ENCODE results near the gene CCDC32.

CCDC32 gene

GRCh38 chr15:40565333-40566238 is 744 bp upstream of the CCDC32 start:
- no peak for DNase-seq

GRCh38 chr15:40563426-40563825 is 1.4 kb downstream of the CCDC32 start:
- no peak for DNase-seq

GRCh38 chr15:40562691-40563090 is 2.2 kb downstream of the CCDC32 start:
- DNase-seq = no peak

- DNase-seq = no peak
Measured at GRCh38 chr15:40558952-40559742, 5.7 kb downstream of the CCDC32 start.

GRCh38 chr15:40555876-40556275 is 9.0 kb downstream of the CCDC32 start:
- no peak for DNase-seq

GRCh38 chr15:40554161-40554525 is 10.7 kb downstream of the CCDC32 start:
- DNase-seq = no peak

- no peak for DNase-seq
Measured at GRCh38 chr15:40550341-40551037, 14.4 kb downstream of the CCDC32 start.

- no peak for DNase-seq
Measured at GRCh38 chr15:40549894-40550293, 14.9 kb downstream of the CCDC32 start.

GRCh38 chr15:40548610-40549009 is 16.2 kb downstream of the CCDC32 start:
- DNase-seq = no peak

- no peak for DNase-seq
Measured at GRCh38 chr15:40545457-40545856, 19.4 kb downstream of the CCDC32 start.

GRCh38 chr15:40543631-40544294 is 21.1 kb downstream of the CCDC32 start:
- DNase-seq = no peak

GRCh38 chr15:40543082-40543481 is 21.8 kb downstream of the CCDC32 start:
- no peak for DNase-seq

- no peak for DNase-seq
Measured at GRCh38 chr15:40538976-40539375, 25.9 kb downstream of the CCDC32 start.

- DNase-seq = no peak
Measured at GRCh38 chr15:40536501-40536900, 28.3 kb downstream of the CCDC32 start.

GRCh38 chr15:40534371-40534770 is 30.5 kb downstream of the CCDC32 start:
- DNase-seq = no peak

GRCh38 chr15:40533763-40534364 is 31.0 kb downstream of the CCDC32 start:
- no peak for DNase-seq

GRCh38 chr15:40528801-40529200 is 36.0 kb downstream of the CCDC32 start:
- no peak for DNase-seq

- no peak for DNase-seq
Measured at GRCh38 chr15:40525855-40526254, 39.0 kb downstream of the CCDC32 start.

GRCh38 chr15:40523611-40524010 is 41.2 kb downstream of the CCDC32 start:
- DNase-seq = no peak

GRCh38 chr15:40516322-40516721 is 48.5 kb downstream of the CCDC32 start:
- no peak for DNase-seq

- no peak for DNase-seq
Measured at GRCh38 chr15:40513609-40514008, 51.2 kb downstream of the CCDC32 start.

- DNase-seq = no peak
Measured at GRCh38 chr15:40512440-40512839, 52.4 kb downstream of the CCDC32 start.

All from NCI-H1105 (cell line).